C1 segment of cervical spinal cord (tissue), 14 donors: ENCODE results near the gene ZNRF4.
"Not testable (repeated sequence)": the region's sequence is repeated elsewhere in the genome, so short reads cannot be mapped to it uniquely, and the experiment has no call there.

Experiments used
- DNase-seq, 14 donors: peaks; one replicate each; lab custom pipeline; 2025; lab: John Stamatoyannopoulos, UW

Gene ZNRF4, protein sequence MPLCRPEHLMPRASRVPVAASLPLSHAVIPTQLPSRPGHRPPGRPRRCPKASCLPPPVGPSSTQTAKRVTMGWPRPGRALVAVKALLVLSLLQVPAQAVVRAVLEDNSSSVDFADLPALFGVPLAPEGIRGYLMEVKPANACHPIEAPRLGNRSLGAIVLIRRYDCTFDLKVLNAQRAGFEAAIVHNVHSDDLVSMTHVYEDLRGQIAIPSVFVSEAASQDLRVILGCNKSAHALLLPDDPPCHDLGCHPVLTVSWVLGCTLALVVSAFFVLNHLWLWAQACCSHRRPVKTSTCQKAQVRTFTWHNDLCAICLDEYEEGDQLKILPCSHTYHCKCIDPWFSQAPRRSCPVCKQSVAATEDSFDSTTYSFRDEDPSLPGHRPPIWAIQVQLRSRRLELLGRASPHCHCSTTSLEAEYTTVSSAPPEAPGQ

DNA sequence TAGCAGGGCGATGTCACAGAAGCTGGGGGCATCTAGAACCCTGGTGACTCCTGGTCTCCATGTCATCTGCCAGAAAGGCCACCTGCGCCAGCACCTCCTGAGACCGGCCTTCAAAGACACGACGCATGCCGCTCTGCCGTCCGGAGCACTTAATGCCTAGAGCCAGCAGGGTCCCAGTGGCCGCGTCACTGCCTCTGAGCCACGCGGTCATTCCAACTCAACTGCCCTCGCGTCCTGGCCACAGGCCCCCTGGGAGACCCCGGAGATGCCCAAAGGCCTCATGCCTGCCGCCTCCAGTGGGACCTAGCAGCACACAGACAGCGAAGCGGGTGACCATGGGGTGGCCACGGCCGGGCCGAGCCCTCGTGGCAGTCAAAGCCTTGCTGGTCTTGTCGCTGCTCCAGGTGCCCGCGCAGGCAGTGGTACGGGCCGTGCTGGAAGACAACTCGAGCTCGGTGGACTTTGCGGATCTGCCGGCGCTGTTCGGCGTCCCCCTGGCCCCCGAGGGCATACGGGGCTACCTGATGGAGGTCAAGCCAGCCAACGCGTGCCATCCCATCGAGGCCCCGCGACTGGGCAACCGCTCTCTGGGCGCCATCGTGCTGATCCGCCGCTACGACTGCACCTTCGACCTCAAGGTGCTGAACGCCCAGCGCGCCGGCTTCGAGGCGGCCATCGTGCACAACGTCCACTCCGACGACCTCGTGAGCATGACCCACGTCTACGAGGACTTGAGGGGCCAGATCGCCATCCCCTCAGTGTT is at the start of gene ZNRF4:
ZNRF4 (plus strand) TSS at position 51 of the 763 bp plus-strand sequence; CDS start at position 126, 75 bp downstream.
- no peak for DNase-seq

DNA sequence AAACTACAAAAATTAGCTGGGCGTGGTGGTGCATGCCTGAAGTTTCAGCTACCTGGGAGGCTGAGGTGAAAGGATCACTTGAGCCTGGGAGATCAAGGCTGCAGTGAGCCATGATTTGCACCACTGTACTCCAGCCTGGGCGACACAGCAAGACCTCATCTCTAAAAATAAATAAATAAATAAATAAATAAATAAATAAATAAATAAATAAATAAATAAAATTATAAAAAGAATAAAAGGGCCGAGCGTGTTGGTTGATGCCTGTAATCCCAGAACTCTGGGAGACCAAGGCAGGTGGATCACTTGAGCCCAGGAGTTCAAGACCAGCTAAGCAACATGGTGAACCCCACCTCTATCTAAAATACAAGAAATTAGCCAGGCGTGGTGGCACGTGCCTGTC is 49.0 kb upstream of the ZNRF4 start:
- not testable (repeated sequence) for DNase-seq

DNA sequence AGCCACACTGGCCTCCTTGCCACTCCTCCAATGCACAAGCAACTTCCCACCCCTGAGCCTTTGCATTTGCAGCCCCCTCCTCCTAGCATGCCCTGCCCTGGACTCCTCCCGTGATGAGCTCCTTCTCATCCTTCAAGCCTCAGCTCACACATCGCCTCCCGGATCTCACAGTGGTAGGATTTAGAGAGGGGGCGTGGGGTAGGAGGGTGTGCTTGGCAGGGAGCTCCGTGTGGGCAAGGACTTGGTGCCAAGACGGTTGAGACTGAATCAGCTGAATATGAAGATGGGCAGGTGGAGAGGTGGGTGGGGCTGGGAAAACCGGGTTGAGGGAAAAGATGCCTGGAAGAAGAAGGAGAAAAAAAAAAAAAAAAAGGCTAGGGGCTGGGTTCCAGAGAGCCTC is 48.4 kb upstream of the ZNRF4 start:
- DNase-seq, result no peak

GRCh38 chr19:5407356-5407755 is 47.9 kb upstream of the ZNRF4 start:
- no peak for DNase-seq

GRCh38 chr19:5417495-5418436 is 37.5 kb upstream of the ZNRF4 start:
- DNase-seq, result no peak

DNA sequence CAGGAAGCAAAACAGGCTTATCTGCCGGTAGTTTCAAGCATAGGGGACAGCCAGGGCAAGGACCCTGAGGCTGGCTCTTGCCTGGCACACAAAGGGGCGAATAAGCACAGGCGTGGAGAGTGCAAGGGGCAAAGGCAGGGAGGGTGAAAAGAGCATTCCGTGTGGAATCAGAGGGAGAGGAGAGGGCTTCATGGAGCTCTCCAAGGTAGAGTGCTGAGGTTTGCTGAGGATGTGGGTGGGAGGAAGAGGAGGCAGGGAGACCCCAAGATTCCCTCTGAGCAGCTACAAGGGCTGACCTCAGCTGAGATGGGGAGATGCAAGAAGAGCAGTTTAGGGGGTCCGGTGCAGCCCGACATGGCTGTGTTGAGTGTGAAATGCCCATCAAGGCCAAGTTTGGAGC is 36.5 kb upstream of the ZNRF4 start:
- no peak for DNase-seq

DNA sequence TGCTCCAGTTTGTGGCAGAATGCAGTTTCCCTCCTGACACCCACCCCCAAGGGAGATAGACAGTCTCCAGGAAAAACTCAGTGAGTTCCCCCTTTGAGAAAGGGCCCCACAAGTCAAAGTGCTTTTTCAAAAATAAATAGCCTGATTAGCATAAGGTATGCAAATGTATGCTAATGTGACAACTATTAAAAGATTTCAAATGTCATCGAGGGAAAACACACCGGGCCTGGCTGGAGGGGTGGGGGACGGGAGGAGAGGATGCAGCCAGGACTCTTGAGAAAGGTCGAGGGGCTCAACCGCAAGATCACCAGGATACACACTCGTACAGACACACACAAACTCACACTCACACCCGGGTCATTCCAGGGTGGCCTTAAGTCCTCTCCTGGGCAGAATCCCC is 34.3 kb upstream of the ZNRF4 start:
- DNase-seq, result no peak

DNA sequence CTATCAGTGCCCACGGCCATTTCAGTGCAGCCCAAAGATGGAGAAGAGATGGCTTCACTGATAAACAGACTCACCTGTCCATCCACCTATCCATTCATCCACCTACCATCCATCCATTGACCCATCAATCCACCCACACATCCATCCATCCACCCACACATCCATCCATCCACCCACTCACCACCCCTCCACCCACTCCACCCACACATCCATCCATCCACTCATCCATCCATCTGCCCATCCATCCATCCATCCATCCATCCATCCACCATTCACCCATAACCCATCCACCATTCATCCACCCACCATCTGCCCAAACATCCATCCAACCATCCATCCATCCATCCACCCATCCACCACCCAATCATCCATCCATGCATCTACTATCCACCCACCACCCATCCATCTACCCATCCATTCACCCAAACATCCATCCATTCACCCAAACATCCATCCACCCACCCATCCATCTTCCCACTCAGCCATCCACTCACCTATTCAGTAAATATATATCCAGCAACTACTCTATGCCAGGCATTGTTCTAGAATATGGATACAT is 31.6 kb upstream of the ZNRF4 start:
- no peak for DNase-seq

DNA sequence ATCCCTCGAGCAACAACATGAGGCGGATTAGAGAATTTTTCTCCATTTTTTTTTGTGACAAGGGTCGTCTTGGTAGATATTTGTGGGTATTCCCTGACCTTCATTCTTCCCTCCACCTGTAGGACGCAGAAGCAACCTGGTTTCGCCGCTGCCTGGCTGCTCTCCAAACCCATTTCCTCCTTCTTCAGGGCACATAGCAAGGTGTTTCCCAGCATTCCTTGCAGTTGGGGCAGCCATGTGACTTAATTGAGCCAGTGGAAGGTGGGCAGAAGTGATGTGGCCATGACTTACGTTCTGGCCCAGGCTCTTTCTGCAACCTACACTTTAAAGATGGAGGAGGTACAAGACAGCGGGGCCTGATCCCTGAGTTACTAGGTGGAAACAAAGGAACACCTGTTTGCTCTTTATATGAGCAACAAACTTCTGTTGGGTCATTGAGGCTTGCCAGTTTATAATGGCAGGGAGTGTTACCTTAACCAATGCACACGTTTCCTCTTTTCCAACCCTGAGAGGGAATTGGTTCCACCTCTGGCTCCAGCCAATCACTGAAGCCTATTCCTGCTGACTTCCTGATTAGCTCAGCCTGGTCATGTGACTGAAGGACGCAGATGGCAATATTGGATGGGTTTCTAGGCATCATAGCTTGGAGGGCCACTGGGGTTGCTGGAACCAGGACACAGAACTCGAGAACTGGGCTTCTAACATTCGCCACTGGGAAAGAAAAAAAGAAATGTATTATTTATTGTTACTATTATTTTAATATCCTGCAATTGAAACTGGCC is 30.8 kb upstream of the ZNRF4 start:
- no peak for DNase-seq

DNA sequence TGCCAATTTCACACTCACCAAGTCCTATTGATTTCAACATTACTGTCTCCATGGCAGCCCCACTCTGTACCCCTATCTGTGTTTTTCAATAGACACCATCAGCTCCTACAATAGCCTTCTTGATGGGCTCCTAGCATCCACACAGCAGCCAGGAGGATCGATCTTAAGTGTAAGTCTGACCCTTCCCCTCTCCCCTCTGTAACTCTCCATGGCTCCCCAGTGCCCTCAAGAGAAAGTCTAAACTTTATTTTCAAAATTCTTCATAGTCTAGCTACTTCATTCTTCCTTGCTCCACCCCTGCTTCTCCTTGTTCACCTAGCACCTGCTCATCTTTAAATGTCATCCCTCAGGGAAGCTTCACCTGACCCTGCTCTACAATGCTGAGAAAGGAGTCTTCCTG is 30.0 kb upstream of the ZNRF4 start:
- DNase-seq, result no peak

- no peak for DNase-seq
These were observed 25.0 kb upstream of the ZNRF4 start for GRCh38 chr19:5430237-5430636.

DNA sequence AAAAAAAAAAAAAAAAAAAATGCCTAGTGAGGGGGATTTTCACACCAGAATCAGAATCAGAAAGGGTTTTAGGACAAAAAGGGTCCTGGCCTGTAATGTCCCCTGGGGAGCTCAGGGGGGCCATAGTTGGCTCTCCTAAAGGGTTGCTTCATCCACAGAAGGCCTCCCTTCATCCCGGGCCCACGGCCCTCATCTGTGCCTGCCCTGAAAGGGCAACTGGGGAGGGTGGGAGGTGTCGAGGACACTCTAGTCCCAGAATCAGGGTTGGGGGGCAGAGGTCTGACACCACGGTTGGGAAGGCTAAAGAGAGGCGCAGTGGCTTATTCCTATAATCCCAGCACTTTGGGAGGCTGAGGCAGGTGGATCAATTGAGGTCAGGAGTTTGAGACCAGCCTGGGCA is 22.5 kb upstream of the ZNRF4 start:
- DNase-seq, result no peak

- DNase-seq, result no peak
These were observed 20.8 kb upstream of the ZNRF4 start for GRCh38 chr19:5434351-5434917.

DNA sequence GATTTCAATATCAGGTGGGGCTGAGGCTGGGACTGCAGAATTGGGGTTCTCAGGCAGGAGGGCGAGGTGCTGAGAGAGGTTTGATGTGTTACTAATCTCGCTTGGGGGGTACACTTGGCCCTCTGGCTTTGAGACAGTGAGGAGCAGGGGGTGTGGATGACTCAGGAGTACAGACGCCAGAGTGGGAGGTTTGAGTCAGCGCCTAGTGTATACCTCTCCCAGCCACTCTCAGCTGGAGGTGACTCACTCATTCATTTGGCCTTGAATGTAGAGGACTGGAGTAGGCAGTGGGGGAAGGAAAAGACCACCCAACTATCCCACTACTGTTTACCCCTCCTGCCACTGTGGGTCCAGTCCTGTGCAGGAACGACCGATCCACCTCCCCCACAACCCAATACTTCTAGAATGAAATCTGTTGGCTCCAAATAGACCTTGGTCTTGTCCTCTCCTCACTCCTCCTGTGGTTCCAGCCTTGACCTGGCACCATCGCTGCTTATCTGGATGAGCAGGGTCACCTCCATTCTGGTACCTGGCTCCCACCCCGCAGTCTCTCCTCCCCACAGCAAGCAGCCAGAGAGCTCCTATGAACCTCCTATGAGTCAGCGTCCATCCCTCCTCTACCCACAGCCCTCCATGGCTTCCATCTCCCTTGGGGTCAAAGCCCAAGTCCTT is 20.1 kb upstream of the ZNRF4 start:
- no peak for DNase-seq

GRCh38 chr19:5435642-5436017 is 19.6 kb upstream of the ZNRF4 start:
- DNase-seq, result no peak

DNA sequence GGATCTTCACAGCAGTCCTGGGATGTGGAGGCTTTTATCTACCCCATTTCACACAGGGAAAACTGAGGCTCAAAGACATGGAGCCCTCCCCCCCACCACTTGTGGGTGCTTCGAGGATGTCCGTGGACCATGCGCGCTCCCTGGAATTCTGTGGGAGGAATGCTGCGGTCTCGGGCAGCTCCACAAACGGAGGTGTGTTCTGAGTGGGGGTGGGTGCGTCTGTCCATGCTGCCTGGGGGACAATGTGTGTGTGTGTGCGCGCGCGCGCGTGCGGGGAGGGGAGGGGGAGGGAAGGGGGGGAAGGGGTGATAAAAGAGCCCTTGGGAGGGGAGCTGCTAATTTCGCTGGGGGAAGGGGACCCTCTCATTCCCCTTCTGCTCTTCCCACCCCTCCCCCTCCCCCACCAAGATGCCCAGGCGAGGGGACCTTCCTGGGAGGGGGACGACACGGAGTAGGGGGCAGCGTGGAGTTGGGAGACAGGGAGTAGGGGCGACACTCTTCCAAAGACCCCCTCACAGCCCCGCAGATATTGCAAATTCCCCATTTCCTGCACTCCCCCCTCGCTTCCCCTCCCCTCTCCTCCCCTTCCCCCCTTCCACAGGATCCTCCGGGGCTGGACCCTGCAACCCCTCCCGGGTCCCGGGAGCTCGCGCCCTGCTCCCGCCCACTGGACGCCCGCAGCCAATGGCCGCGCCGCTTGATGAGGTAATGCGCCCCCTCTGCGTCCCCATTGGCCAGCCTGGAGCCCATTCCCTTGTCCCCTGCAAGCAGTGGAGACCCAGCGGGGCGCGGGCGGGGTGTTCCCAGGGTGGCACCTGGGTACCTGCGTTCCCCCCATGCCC is 18.9 kb upstream of the ZNRF4 start:
- DNase-seq, result peak in 8 of 14 donors; percentile 1 to 80 (median 14)

GRCh38 chr19:5436948-5437306 is 18.3 kb upstream of the ZNRF4 start:
- no peak for DNase-seq

DNA sequence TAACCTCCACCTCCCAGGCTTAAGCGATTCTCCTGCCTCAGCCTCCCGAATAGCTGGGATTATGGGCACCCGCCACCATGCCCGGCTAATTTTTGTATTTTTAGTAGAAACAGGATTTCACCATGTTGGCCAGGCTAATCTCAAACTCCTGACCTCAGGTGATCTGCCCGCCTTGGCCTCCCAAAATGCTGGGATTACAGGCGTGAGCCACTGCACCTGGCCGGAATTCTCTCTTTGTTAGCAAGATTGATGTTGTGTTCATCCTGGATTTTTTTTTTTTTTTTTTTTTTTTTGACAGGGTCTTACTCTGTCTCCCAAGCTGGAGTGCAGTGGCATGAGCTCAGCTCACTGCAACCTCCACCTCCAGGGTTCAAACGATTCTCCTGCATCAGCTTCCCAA is 16.5 kb upstream of the ZNRF4 start:
- not testable (repeated sequence) for DNase-seq

- DNase-seq, result no peak
These were observed 15.8 kb upstream of the ZNRF4 start for GRCh38 chr19:5439452-5439851.
